Breast epithelium (tissue), 3 donors: Measurements from ENCODE around the gene SLC25A48.

Experiments used
- CTCF ChIP-seq, 3 donors: fragments of 450-650 bp; IDR thresholded peaks; one replicate each; pipeline ENCODE4 v1.5.1; 2016 to 2017; ENCODE audit warnings: antibody characterized with exemption in 3 of 3, mild to moderate bottlenecking in 3 of 3, moderate library complexity in 3 of 3
- POLR2A ChIP-seq: fragments of 450-650 bp; IDR thresholded peaks from one replicate; pipeline ENCODE4 v1.6.1; 2016; ENCODE audit warnings: antibody characterized with exemption, mild to moderate bottlenecking, moderate library complexity
- POLR2AphosphoS5 ChIP-seq, 3 donors: sonication (generic); formaldehyde crosslinking; IDR thresholded peaks; one replicate each; pipeline ENCODE4 v1.6.1; 2017; ENCODE audit warnings: antibody characterized with exemption in 3 of 3

GRCh38 chr5:135920199-135920598, 85.7 kb downstream of the SLC25A48 start:
- no peak for TF ChIP-seq CTCF (IDR thresholded peaks at IDR 0.05)
- TF ChIP-seq POLR2A = no peak
- TF ChIP-seq POLR2AphosphoS5 (IDR thresholded peaks at IDR 0.05) = no peak
